H9 (cell line): Measurements from ENCODE around the gene FBXL22. TPM values are rescaled to one million over a fixed set of nuclear protein-coding genes. Genes with fewer than 3 reads are reported as not detected.

Experiments
- DNase-seq: peaks from one replicate; pipeline ENCODE4 v3.0.0-alpha.2; 2017
- H2AFZ ChIP-seq: one replicate; pipeline ENCODE4 v1.6.1; 2013; ENCODE audit warnings: mild to moderate bottlenecking, low read length, control low read depth, moderate library complexity
- H2AK5ac ChIP-seq: 2 replicates; pipeline ENCODE4 v1.6.1; 2013; ENCODE audit warnings: low read length, control low read depth, mixed read lengths; ENCODE audit not compliant: insufficient read length
- H2BK120ac ChIP-seq: one replicate; pipeline ENCODE4 v1.6.1; 2013; ENCODE audit warnings: low read depth, mild to moderate bottlenecking, low read length, control low read depth, inconsistent platforms; ENCODE audit not compliant: poor library complexity, severe bottlenecking
- H2BK12ac ChIP-seq: 2 replicates; pipeline ENCODE4 v1.6.1; 2013; ENCODE audit warnings: low read length, control low read depth, mixed read lengths, low read depth; ENCODE audit not compliant: insufficient read length
- H2BK15ac ChIP-seq: 2 replicates; pipeline ENCODE4 v1.6.1; 2013; ENCODE audit warnings: low read depth, low read length, control low read depth
- H2BK20ac ChIP-seq: one replicate; pipeline ENCODE4 v1.6.1; 2013; ENCODE audit warnings: low read depth, mild to moderate bottlenecking, low read length, control low read depth, inconsistent platforms; ENCODE audit not compliant: poor library complexity, severe bottlenecking
- H2BK5ac ChIP-seq: 2 replicates; pipeline ENCODE4 v1.6.1; 2013; ENCODE audit warnings: low read length, control low read depth, mixed read lengths; ENCODE audit not compliant: insufficient read length
- H3K14ac ChIP-seq: 2 replicates; pipeline ENCODE4 v1.6.1; 2013; ENCODE audit warnings: low read length, control low read depth; ENCODE audit not compliant: insufficient read depth
- H3K18ac ChIP-seq: 2 replicates; pipeline ENCODE4 v1.6.1; 2013; ENCODE audit warnings: low read depth, mild to moderate bottlenecking, mixed read lengths, low read length, control low read depth; ENCODE audit not compliant: insufficient read length
- H3K23ac ChIP-seq: 2 replicates; pipeline ENCODE4 v1.6.1; 2013; ENCODE audit warnings: low read length, control low read depth, mixed read lengths, low read depth; ENCODE audit not compliant: insufficient read length
- H3K23me2 ChIP-seq: 2 replicates; pipeline ENCODE4 v1.6.1; 2013; ENCODE audit warnings: low read depth, mild to moderate bottlenecking, mixed read lengths, low read length, control low read depth; ENCODE audit not compliant: insufficient read length, poor library complexity, severe bottlenecking
- H3K27ac ChIP-seq: 2 replicates; pipeline ENCODE4 v1.5.1; 2013; ENCODE audit warnings: low read length, control low read depth, mixed read lengths, low read depth; ENCODE audit not compliant: insufficient read length
- H3K27me3 ChIP-seq: 2 replicates; pipeline ENCODE4 v1.6.1; 2013; ENCODE audit warnings: low read length, control low read depth, inconsistent platforms; ENCODE audit not compliant: insufficient read depth
- H3K4ac ChIP-seq: 2 replicates; pipeline ENCODE4 v1.6.1; 2013; ENCODE audit warnings: low read depth, mild to moderate bottlenecking, control low read depth, inconsistent platforms, low read length, moderate library complexity
- H3K4me1 ChIP-seq: 2 replicates; pipeline ENCODE4 v1.6.1; 2013; ENCODE audit warnings: low read length, control low read depth, inconsistent platforms; ENCODE audit not compliant: insufficient read depth
- H3K4me2 ChIP-seq: 2 replicates; pipeline ENCODE4 v1.6.1; 2013; ENCODE audit warnings: low read length, control low read depth, mixed read lengths; ENCODE audit not compliant: insufficient read length, insufficient read depth
- H3K56ac ChIP-seq: 2 replicates; pipeline ENCODE4 v1.6.1; 2013; ENCODE audit warnings: low read depth, mild to moderate bottlenecking, mixed read lengths, low read length, control low read depth; ENCODE audit not compliant: insufficient read length
- H3K79me1 ChIP-seq: 2 replicates; pipeline ENCODE4 v1.6.1; 2013; ENCODE audit warnings: low read depth, mild to moderate bottlenecking, moderate library complexity, low read length, control low read depth, inconsistent platforms; ENCODE audit not compliant: insufficient read depth, poor library complexity, severe bottlenecking
- H3K79me2 ChIP-seq: 2 replicates; pipeline ENCODE4 v1.6.1; 2013; ENCODE audit warnings: low read length, control low read depth, inconsistent platforms; ENCODE audit not compliant: insufficient read depth
- H3K9ac ChIP-seq: 2 replicates; pipeline ENCODE4 v1.6.1; 2013; ENCODE audit warnings: low read length, control low read depth, mixed read lengths; ENCODE audit not compliant: insufficient read length; ENCODE audit errors: extremely low read depth
- H3K9me3 ChIP-seq: one replicate; pipeline ENCODE4 v1.6.1; 2013; ENCODE audit warnings: low read depth, low read length, inconsistent platforms; ENCODE audit not compliant: control insufficient read depth
- H3T11ph ChIP-seq: one replicate; pipeline ENCODE4 v1.6.1; 2013; ENCODE audit warnings: mild to moderate bottlenecking, low read length, control low read depth, inconsistent platforms
- H4K20me1 ChIP-seq: one replicate; pipeline ENCODE4 v1.6.1; 2013; ENCODE audit not compliant: control insufficient read depth, insufficient read length, insufficient read depth
- H4K5ac ChIP-seq: 2 replicates; pipeline ENCODE4 v1.6.1; 2013; ENCODE audit warnings: low read depth, mild to moderate bottlenecking, mixed read lengths, low read length, control low read depth; ENCODE audit not compliant: insufficient read length
- H4K8ac ChIP-seq: replicated peaks from 2 replicates; pipeline ENCODE4 v1.6.1; 2013; ENCODE audit warnings: low read length, control low read depth, mixed read lengths, low read depth; ENCODE audit not compliant: insufficient read length
- H4K91ac ChIP-seq: 2 replicates; pipeline ENCODE4 v1.6.1; 2013; ENCODE audit warnings: low read depth, mild to moderate bottlenecking, moderate library complexity, mixed read lengths, low read length, control low read depth; ENCODE audit not compliant: insufficient read length
- H3K27ac Mint-ChIP-seq, 3 experiments: 2 replicates in 2 of 3; 3 replicates in 1 of 3; pipeline ENCODE4 v1.8.0; 2020 to 2021; ENCODE audit warnings: mixed read lengths in 3 of 3, mild to moderate bottlenecking in 1 of 3, moderate library complexity in 1 of 3
- H3K27me3 Mint-ChIP-seq: 2 replicates; pipeline ENCODE4 v1.8.0; 2021; ENCODE audit warnings: low read depth, mild to moderate bottlenecking, moderate library complexity, mixed read lengths
- H3K36me3 Mint-ChIP-seq, 3 experiments: 2 replicates in 2 of 3; 3 replicates in 1 of 3; pipeline ENCODE4 v1.8.0; 2020 to 2021; ENCODE audit warnings: low read depth in 3 of 3, mixed read lengths in 3 of 3; ENCODE audit not compliant: insufficient read depth in 1 of 3
- H3K4me1 Mint-ChIP-seq, 2 experiments: 2 replicates each; pipeline ENCODE4 v1.8.0; 2020; ENCODE audit warnings: mixed read lengths in 2 of 2
- H3K4me3 Mint-ChIP-seq, 2 experiments: 2 replicates in 1 of 2; 3 replicates in 1 of 2; pipeline ENCODE4 v1.8.0; 2020 to 2021; ENCODE audit warnings: mild to moderate bottlenecking in 2 of 2, mixed read lengths in 2 of 2, moderate library complexity in 1 of 2
- H3K9me3 Mint-ChIP-seq, 2 experiments: 2 replicates in 1 of 2; 3 replicates in 1 of 2; pipeline ENCODE4 v1.8.0; 2020; ENCODE audit warnings: mild to moderate bottlenecking in 2 of 2, mixed read lengths in 2 of 2, moderate library complexity in 1 of 2
- CTCF ChIP-seq: fragments of 200-600 bp; sonication (generic); conservative IDR thresholded peaks from 3 replicates; pipeline ENCODE4 v1.8.0; 2021; ENCODE audit warnings: antibody characterized with exemption, mild to moderate bottlenecking
- total RNA-seq: library from RNA; stranded (reverse); gene quantifications from 2 replicates; pipeline ENCODE4 v1.2.1, GENCODE V29; 2021

FBXL22 gene
- total RNA-seq, 1 experiment from 2014 or later: 0.52 TPM

GRCh38 chr15:63582179-63582578 is 15.0 kb upstream of the FBXL22 start:
- Histone ChIP-seq H2AFZ (no peak overlapping the region), H3K14ac (no peak overlapping the region), H3K27ac (no peak overlapping the region), H3K18ac (no peak overlapping the region), H3K4me1 (no peaks in the 10 kb centered on the region), H3K79me1 (no peaks in the 10 kb centered on the region), H3K23me2 (no peaks in the 10 kb centered on the region), H3K23ac (no peak overlapping the region), H3K79me2 (no peaks in the 10 kb centered on the region), H3K9ac (no peak overlapping the region), H3K4ac (no peak overlapping the region), H3T11ph (no peak overlapping the region), H3K9me3 (no peaks in the 10 kb centered on the region), H4K20me1 (no peaks in the 10 kb centered on the region), H3K27me3 (no peaks in the 10 kb centered on the region), H2BK120ac (no peak overlapping the region), H4K91ac (no peak overlapping the region), H2BK5ac (no peak overlapping the region), H3K56ac (no peak overlapping the region), H2BK12ac (no peak overlapping the region), H2BK15ac (no peak overlapping the region), H4K5ac (no peak overlapping the region), H2BK20ac (no peak overlapping the region), H2AK5ac (no peak overlapping the region), H4K8ac (no peak overlapping the region), H3K4me2 (no peak overlapping the region)
- no peak for TF ChIP-seq CTCF
- Mint-ChIP-seq H3K4me3 (no peak overlapping the region), H3K36me3 (peaks cover 0 to 15% (median 14%) of the 10 kb centered on the region in 3 experiments; a peak in 6 of 7 replicates), H3K27ac (no peak overlapping the region; a peak in 1 of 7 replicates), H3K27me3 (no peaks in the 10 kb centered on the region), H3K4me1 (peaks cover 6% of the 10 kb centered on the region in 2 experiments), H3K9me3 (no peaks in the 10 kb centered on the region)
- no peak for DNase-seq
